IPS DF 4.7 (cell line): ENCODE measurements around the gene SLC2A10.

Source experiments
- DNase-seq: peaks from one replicate; pipeline ENCODE4 v3.0.0-alpha.2; 2013; ENCODE audit warnings: low spot score; ENCODE audit errors: extremely low read depth

Gene SLC2A10

DNA sequence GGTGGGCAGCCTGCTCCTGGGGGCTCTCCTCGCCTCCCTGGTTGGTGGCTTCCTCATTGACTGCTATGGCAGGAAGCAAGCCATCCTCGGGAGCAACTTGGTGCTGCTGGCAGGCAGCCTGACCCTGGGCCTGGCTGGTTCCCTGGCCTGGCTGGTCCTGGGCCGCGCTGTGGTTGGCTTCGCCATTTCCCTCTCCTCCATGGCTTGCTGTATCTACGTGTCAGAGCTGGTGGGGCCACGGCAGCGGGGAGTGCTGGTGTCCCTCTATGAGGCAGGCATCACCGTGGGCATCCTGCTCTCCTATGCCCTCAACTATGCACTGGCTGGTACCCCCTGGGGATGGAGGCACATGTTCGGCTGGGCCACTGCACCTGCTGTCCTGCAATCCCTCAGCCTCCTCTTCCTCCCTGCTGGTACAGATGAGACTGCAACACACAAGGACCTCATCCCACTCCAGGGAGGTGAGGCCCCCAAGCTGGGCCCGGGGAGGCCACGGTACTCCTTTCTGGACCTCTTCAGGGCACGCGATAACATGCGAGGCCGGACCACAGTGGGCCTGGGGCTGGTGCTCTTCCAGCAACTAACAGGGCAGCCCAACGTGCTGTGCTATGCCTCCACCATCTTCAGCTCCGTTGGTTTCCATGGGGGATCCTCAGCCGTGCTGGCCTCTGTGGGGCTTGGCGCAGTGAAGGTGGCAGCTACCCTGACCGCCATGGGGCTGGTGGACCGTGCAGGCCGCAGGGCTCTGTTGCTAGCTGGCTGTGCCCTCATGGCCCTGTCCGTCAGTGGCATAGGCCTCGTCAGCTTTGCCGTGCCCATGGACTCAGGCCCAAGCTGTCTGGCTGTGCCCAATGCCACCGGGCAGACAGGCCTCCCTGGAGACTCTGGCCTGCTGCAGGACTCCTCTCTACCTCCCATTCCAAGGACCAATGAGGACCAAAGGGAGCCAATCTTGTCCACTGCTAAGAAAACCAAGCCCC is 16.0 kb downstream of the SLC2A10 start:
- no peak for DNase-seq

DNA sequence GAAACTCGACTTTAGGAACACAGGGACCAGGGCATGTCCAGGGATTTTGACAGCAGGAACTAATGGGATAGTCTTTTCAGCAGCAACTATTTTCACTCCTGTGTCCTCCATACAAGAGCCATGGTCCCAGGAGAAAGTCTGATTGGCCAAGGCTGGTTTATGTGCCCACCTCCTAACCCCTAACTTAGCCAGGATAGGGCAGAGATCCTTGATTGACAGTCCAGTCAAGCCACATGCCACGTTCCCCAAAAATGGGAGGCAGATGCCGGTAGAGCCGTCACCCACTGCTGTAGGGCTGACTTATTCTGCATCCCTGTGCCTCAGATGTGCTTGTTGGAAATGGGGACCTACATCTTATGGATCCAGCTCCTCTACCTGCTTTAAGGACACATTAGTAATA is 22.3 kb downstream of the SLC2A10 start:
- no peak for DNase-seq

DNA sequence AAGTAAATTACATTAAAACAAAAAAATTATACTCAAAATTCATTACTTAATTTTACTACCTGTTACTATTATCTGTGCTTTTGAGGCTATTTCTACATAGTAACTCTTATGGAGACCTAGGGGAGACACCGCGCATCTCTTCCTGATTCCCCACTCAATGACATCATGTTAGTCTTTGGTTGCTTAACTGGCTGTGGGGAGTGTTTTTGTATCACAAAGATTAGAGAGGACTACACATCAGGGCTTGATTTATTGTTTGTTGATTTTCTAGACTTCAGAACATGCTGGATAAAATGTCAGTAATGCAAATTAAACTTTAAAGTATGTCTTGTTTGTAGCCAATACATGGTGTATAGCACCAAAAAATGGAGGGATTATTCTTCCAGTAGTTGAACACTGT is 26.0 kb downstream of the SLC2A10 start:
- DNase-seq, result no peak

DNA sequence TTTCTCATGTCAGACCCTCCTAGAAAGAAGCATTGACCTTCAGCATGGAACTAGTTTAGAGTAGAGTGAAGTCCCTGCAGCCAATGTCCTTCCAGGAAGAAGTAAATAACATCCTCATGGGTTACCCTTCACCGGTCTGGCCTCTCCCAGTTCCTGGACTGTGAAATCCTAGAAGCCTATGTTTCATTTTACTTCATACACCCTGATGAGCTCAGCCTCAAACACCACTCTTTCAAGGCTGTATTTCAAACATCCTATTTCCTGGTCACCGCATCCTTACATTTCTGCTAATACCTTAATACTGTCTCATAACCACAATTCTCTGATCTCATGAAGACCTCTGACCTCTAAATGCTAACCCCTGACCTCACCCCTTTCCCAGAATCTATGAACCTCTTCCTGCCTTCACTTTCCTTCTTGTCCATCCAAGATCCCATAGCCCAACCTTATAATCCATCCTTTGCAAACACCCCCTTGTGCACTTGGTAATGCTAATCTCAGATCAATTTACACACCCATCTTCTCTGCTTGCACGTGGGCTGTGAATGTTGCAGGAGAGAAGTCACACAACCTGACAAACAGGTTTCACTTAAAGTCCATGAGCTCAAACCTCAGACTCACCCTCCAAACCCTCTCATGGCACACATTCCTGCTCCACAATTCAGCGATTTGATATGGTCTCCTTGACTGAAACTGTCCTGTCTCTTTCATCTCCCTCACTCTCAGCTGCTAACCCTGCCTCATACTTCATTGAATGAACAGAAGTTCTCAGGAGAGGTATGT is 30.2 kb downstream of the SLC2A10 start:
- no peak for DNase-seq

DNA sequence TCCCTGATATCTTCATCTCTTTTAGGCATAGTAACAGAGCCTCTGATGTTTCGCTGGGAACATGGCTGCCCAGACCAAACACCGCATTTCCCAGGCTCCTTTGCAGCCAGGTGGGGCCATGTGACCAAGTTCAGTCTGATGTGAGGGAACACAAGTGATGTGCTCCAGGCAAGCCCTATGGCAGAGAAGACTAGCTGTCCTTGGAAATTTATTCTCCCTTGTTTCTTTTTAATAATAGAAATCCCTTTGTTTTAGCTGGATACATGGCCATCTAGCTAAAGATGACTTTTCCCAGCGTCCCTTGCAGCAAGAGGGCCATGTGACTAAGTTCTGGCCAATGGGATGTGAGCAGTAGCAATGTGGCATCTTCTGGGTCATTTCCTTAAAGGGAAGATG is 30.8 kb downstream of the SLC2A10 start:
- no peak for DNase-seq

DNA sequence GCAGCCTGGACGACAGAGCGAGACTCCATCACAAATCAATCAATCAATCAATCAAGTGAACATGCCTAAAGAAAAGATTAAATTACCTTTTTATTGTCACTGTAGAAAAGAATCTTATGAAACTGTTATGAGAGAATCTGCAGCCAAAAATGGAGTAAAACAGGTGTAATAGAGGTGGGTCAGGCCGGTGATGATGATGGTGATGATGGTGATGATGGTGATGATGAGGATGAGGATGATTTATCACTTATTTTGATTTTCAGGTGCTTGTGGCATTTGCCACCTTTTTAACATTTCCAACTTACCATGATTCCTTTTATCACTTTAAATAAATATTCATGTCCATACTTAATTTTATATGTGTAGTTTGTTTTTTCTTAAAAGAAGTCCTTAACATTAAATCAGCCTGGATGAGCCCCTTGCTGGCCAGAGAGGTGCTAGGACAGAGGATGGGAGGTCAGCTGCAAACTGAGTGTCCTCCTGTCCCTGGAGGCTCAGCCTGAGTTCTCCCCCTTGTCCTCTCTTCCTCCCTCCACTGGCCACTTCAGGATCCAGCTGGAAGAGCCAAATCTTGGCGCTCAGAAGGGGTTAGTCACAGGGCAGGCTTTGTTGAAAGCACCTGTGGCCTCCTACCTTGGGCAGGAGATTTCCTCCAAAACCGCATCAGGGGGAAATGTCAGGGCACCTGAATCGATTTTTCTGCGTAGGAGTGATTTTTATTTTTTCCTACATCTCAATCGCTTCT is 32.6 kb downstream of the SLC2A10 start:
- no peak for DNase-seq

DNA sequence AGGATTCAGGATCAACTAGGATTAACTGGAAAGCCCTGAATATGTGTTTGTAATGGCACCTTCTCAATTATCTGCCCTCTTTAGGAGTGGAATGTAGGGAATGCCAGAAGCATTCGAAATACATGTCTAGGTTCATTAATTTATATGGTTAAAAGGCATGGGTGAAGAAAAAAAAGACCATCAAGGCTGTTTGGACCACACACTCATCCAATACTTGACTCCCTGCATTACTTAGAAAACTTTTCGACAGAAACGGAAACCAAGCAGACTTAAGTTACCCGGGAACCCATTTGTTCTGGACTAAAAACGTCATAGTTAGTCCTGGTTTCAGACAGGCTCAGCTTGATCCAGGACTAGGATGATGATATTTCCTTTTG is 33.2 kb downstream of the SLC2A10 start:
- DNase-seq, result no peak

DNA sequence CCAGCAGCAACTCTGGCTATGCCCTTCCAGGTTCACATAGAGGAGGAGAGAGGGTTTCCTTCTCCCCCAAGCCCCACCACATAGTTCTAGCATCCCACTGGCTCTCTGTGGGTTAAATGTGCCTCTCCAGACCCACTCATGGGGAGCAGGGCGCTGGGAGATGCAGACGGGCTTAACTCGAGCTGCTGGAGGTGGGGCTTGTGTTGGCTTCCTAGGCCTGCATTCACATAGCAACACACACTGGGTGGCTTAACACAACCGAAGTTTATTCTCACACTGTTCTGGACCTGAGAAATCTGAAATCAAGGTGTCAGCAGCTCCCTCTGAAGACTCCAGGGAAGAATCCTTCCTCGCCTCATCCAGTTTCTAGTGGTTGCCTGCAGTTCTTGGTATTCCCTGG is 33.6 kb downstream of the SLC2A10 start:
- no peak for DNase-seq

DNA sequence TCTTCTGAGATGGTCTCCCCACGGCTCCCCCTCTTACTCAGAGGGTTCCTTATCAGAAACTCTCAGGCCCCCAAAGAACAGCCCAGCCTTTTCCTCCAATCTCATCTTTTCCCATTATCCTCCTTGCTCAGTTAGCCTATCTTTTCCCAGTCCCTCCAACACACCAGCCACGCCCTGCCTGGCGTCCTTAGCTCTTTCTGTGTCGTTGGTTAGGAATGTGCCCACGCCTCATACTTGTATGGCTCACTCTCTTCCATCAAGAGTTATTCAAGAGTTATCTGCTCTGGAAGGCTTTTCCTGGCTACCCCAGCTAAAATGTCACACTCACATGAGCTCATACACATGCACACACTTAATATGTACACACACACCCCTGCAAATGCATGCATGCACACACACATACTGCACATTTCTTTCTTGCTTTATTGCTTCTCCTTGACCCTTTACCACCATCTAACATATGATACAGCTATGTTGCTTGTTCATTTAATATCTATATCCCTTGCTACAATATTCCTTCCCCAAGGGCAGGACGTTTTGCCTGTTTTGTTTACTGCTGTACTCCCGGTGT is 37.6 kb downstream of the SLC2A10 start:
- DNase-seq, result no peak

DNA sequence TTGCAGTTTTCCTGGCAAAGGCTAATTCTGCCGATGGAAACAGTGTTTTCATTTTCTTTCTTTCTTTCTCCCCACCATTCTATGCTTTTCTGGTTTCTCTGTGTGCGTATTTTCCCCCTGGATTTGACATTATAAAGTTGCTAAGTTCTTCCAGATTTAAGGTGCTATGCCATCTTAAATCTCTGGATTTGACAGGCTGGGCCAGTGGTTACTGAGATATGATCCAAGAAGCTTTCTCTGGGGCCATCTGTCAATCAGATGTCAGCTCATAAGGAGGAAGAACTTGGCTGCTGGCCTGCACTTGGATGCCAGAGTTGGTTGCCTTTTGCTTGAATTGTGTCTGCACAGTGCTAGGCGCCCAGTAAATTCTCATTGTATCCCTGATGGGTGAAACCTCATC is 39.7 kb downstream of the SLC2A10 start:
- no peak for DNase-seq

DNA sequence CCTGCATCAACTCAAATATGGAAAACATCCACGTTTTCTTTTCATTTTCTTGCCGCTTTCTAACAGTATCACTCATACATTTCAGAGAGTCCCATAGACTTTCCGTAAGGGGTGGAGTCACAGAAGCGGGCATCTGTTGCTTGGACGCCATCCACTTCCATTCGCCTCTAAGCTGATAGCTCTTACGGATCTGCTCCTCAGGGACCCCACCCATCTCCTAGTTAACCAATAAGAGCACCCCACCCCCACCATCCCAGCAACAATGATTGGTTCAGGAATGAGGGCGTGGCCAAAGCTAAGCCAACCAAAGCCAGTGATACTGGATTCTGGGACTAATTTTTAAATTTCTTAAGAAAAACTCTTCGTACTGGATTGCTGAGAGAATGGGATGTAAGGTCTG is 42.4 kb downstream of the SLC2A10 start:
- no peak for DNase-seq

DNA sequence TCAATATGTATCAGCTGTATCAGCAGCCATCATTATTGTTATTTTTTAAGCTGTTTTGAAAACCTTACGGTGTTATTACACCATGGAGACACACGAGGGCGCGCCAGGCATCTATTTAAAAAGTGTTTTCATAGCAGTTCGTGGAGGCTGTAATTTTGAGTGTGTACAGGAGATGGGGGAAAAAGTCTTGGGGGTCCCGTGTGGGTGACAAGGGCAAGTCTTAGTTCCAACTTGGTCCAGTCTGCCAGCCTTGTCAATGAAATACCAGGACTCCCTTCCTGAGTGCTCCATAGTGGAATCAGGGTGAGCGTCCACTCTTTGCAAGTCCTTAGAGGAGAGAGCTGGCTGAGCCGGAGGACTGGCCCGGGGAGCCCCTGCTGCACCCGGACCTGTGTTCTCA is 43.3 kb downstream of the SLC2A10 start:
- DNase-seq, result no peak

DNA sequence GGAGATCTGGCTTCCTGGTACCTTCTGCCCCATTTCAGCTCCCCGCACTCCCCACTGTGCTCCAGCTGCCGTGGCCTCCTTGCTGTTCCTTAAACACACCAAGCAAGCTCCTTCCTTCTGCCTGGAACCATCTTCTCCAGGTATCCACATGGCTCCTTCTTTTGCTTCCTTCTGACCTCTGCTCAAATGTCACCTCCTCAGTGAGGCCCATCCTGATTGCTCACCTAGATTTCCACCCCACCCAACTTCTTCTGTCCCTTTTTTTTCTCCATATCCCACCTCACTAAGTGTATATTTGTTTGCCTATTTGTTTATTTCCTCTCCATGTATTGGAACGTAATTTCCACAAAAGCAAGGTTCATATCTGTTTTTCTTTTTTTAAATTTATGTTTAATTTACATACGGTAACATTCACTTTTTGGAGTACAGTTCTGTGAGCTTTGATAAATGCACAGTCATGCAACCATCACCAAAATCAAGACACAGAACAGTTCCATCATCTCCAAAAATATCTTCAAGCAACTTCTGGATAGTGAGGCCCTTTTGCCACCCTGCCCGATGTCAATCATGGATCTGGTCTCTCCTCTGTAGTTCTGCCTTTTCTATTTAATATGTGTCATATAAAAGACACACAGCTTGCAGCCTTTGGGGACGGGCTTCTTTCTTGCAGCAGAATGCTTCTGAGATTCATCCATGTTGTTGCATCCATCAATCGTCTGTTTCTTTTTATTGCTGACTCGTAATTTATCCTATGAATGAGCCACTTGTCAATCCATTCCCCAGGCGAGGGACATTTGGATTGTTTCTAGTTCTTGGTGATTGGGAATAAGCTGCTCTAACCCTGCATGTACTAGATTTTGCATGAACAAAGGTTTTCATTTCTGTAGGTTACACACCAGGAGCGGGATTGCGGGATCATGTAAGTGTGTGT is 46.3 kb downstream of the SLC2A10 start:
- no peak for DNase-seq

DNA sequence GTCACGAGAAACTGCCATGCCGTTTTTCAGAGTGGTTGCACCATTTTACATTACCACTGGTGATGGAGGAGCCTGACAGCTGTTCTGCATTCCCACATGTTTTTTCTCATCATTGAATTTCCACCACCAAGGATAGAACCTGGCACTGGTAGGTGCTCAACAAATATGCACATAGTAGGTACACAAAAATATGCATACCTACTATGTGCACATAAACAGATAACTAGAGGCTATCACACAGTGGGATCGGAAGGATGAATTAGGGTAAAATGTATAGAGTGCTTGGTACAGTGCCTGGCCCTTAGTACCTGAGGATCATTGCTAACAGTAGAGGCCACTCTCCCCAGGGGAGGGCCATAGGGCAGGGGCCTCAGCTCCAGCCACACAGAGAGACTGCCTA is 47.0 kb downstream of the SLC2A10 start:
- DNase-seq, result no peak

DNA sequence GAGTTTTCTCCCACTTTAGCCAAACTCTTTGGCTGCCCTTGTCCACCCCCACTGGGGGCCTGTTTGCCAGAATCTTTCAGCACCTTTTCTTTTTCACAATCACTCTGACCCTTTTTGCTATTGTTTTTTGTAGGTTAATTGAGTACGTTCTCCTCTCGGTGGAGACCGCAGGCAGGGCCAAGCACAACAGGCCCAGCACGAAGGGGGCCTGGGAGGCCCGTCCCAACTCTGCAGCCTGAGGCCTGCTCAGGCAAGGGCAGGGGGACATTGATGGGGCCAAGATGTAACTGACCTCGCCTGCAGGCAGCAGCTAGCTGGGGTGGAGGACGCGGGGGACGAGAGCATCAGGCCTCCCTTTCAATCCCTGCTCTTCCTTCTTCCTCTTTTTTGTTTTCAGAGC is 47.7 kb downstream of the SLC2A10 start:
- DNase-seq, result no peak

DNA sequence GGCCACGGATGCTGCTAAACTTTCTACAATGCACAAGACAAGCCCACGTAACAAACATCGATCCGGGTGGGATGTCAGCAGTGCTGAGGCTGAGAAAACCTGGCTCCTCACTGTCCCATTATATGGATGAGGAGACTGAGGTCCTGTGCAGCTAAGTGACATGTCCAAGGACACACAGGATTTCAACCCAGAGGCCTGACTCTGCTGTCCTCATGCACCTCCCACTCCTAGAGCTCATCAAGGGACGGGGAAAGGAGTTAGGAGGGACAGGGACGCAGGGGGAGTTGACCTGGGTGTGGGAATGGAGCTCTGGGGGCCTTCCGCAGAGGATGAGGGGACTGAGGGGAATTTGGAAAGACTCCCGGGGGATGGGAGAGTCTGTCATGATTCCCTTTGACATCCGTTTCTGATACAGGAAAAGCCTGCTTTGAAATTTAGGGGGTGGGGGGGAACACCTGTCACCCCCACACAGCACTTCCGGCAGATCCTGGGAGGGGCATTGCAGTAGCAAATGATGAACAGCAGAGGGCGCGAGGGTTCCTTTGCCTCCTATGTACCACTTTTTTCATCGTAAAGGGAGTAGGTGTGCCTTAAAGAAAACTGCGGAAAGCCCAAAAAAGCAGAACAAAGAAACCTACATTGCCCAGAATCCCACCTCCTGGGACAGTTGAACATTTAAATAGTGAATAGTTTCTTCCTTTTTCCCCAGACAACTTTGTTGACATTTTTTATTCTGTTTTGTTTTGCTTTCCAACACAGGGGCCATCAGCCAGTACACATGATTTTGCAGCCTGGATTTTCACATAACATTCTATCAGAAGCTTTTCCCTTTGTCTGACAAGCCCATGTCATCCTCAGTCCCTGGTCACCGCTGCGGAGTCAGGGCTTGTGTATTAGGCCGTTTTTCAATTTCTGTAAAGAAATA is 48.6 kb downstream of the SLC2A10 start:
- DNase-seq, result no peak

DNA sequence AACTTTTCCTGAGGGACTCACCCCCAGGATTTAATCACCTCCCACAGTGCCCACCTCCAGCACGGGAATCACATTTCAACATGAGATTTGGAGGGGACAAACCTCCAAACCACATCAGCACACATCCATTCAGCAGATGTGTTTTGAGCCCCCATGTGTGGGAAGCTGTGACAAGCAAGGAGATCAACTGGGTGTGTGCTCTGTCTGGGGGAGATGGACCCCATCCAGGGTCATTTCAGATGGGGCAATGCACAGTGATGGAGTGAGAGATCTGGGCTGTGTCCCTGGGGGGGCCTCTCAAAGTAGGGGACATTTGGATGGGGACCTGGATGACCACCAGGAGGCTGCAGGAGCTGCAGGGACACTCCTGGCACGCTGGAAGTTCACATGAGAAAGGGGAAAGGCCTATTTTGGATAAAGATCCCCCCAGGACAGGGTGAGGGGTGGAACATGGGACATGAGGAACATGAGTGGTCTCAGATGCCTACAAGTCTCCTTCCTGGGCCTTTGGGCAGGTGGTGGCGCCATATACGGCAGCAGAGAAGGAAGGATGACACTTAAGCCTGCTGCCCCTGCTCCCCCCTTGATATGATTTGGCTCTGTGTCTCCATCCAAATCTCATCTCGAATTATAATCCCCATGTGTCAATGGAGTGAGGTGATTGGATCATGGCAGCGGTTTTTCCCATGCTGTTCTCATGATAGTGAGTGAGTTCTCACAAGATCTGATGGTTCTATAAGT is 49.6 kb downstream of the SLC2A10 start:
- DNase-seq, result no peak

DNA sequence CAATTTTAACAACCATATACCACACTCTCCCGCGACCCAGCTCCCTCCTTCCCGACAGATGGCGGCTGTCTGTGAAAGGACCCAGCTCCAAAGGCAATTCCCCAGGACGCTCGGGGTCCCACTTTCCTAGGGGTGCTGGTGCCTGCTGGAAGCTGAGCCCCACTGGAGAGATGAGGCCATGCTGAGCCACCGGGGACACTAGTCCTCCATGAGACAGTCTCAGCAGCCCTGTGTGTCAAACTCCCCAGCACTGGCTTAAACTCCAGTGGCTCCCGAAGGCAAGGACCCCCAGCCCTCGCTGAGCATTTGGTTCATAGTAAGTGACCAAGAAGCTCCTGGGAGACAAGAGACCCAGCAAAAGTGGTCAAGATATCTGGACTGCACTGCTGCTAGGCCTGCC is 52.1 kb downstream of the SLC2A10 start:
- no peak for DNase-seq

DNA sequence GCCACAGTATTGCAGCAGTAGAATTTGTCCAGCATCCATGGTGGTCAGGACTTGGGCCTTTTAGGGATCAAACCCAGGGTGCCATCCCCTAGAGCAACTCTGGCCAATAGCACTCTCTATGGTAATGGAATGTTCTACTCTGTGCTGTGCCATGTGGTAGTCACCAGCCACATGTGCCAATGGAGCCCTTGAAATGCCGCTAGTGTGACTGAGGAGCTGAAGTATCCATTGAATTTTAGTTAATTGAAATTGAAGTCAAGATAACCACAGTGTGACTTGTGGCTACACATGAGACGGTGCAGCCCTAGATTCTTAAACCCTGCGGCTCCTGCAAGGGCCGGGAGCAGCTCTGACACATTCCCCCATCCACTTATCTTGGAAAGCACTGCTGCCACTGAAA is 54.6 kb downstream of the SLC2A10 start:
- no peak for DNase-seq
